ENCODE results near the gene MNAT1. TPM values are rescaled to one million over a fixed set of nuclear protein-coding genes. Genes with fewer than 3 reads are reported as not detected.

Gene MNAT1
- total RNA-seq, 4 donors from 2014 or later, result 32.4 to 48.9 (median 44.6) TPM

DNA sequence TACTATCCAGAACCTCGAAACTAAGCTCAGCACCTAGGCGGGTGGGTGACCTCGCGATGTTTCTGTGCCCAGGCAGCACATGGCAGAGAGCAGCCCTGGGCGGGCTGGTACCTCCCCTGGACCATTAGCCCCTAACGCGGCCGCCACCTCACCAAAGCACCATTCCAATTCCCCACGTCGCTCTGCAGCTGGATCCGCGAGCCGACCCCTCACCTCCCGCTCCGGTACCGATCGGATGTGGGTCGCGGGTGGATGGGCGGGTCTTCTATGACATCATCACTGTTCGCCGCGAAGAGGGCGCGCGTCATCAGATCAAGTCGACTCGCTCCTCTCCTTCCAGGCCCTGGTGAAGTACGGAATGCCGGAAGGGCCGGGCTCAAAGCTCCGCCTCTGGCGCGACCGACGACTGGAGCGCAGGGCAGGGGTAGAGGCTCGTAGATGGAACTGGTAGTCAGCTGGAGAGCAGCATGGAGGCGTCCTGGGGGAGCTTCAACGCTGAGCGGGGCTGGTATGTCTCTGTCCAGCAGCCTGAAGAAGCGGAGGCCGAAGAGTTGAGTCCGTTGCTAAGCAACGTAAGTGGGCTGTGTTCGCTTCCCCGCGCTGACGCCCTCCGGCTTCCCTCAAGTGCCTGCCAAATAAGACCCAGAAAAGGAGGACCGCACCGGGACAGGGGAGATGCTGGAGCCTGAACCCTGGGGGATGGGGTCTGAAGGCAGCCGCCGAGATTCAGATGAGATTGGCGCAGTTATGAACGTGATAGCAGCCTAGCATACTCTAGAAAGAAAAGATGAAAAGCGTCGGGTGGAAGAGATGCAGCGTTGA is 246.5 kb downstream of the MNAT1 start, which contains the start of the genes SLC38A6 and TRMT5:
Gene SLC38A6 (plus strand): TSS at position 435 of the 822 bp plus-strand sequence. CDS start 33 bp downstream, at position 468.
Gene TRMT5 (minus strand): TSS at position 269 of the 822 bp plus-strand sequence. CDS start 106 bp downstream, at position 163.
- 0 to 1% methylated on average over 42 to 59 of the region's 59 CpGs for WGBS, 2 donors
- TF ChIP-seq EP300 (IDR thresholded peaks at IDR 0.05), result peak; percentile 72 to 94
- peak in 1 of 2 donors; percentile 44 for TF ChIP-seq POLR2A (IDR thresholded peaks at IDR 0.05)
- peak in 1 of 5 experiments; percentile 54 for TF ChIP-seq CTCF (IDR thresholded peaks at IDR 0.05)
- Histone ChIP-seq H3K27me3 (no peaks in the 10 kb centered on the region), H3K9me3 (no peaks in the 10 kb centered on the region), H3K36me3 (peaks cover 0 to 20% (median 0%) of the 10 kb centered on the region in 3 donors), H3K4me3 (peak within 1 kb of the TSS; percentile 69 to 93 (median 84)), H3K4me1 (peaks cover 0 to 58% (median 24%) of the 10 kb centered on the region in 4 donors), H3K27ac (peak within 1 kb of the TSS; percentile 77 to 94 (median 86))
- DNase-seq (ENCODE audit: low spot score in 2 of 2), result peak; percentile 89 to 94

DNA sequence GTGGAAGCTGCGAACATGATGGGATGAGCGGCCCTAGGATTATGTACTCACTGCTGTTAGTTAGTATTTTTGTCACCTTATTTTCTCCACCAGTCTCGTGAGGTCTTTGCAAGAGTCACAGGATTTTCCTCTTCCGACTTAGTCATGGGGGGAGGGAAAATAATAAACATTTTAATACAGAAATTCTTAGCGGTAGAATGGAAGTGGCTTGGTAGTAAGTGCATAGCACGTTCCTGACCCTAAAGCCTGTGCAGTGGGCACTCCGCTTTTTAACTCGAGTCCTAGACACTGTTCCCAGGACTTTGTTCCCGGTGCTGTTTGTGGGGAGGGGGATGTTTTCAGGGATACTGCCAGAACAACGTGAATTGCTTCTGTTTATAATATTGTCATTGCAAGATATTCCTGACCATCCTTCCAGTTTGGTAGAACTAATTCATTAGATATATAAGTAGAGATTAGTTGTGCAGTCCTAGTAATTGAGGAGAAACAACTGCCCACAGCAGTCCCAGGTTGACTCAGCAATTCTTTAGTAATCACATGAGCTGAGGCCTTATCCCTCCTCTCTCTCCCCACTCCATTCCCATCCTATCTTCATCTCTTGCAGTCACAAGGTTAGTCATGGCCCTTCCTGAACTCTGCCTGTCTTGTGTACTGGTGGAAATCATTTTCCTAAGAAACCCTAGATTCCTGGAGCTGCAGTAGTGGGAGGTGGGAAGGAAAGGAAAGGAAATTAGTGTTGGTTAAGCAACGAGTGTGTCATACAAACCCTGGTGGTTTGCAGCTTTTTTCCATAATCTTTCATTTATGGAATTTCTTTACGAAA is 247.3 kb downstream of the MNAT1 start:
- peaks cover 0 to 19% (median 0%) of the 10 kb centered on the region in 3 donors for H3K36me3 ChIP-seq
- 11% methylated on average over 12 of the region's 12 CpGs for WGBS, 2 donors
- peak in 1 of 2 donors; percentile 7 for TF ChIP-seq EP300 (IDR thresholded peaks at IDR 0.05)
- TF ChIP-seq POLR2A (IDR thresholded peaks at IDR 0.05), result no peak
- H3K4me3 ChIP-seq, result peak overlapping the region; percentile 69 to 93 (median 84)
- H3K9me3 ChIP-seq, result no peaks in the 10 kb centered on the region
- peak in 1 of 2 donors; percentile 14 for DNase-seq (ENCODE audit: low spot score in 2 of 2)
- H3K27ac ChIP-seq, result peak overlapping the region; percentile 77 to 94 (median 86)
- no peaks in the 10 kb centered on the region for H3K27me3 ChIP-seq
- H3K4me1 ChIP-seq, result peaks cover 0 to 58% (median 24%) of the 10 kb centered on the region in 4 donors

GRCh38 chr14:60984196-60984595 is 249.6 kb downstream of the MNAT1 start:
- Histone ChIP-seq H3K4me3 (no peak overlapping the region), H3K4me1 (peaks cover 0 to 43% (median 19%) of the 10 kb centered on the region in 4 donors), H3K27ac (no peak overlapping the region), H3K36me3 (peaks cover 0 to 42% (median 0%) of the 10 kb centered on the region in 3 donors), H3K9me3 (no peaks in the 10 kb centered on the region), H3K27me3 (no peaks in the 10 kb centered on the region)
- WGBS, 2 donors, result 91 to 95% methylated on average over 1 of the region's 1 CpG
- TF ChIP-seq CTCF (IDR thresholded peaks at IDR 0.05), result no peak
- TF ChIP-seq EP300 (IDR thresholded peaks at IDR 0.05), result no peak
- no peak for TF ChIP-seq POLR2A (IDR thresholded peaks at IDR 0.05)
- no peak for DNase-seq (ENCODE audit: low spot score in 2 of 2)

GRCh38 chr14:60986500-60986899 is 251.9 kb downstream of the MNAT1 start:
- Histone ChIP-seq H3K4me3 (no peak overlapping the region), H3K27me3 (no peaks in the 10 kb centered on the region), H3K36me3 (peaks cover 0 to 65% (median 0%) of the 10 kb centered on the region in 3 donors), H3K4me1 (peaks cover 0 to 30% (median 13%) of the 10 kb centered on the region in 4 donors), H3K27ac (no peak overlapping the region), H3K9me3 (no peaks in the 10 kb centered on the region)
- 94 to 95% methylated on average over 2 of the region's 2 CpGs for WGBS, 2 donors
- no peak for TF ChIP-seq POLR2A (IDR thresholded peaks at IDR 0.05)
- no peak for TF ChIP-seq CTCF (IDR thresholded peaks at IDR 0.05)
- TF ChIP-seq EP300 (IDR thresholded peaks at IDR 0.05), result no peak
- DNase-seq (ENCODE audit: low spot score in 2 of 2), result no peak

DNA sequence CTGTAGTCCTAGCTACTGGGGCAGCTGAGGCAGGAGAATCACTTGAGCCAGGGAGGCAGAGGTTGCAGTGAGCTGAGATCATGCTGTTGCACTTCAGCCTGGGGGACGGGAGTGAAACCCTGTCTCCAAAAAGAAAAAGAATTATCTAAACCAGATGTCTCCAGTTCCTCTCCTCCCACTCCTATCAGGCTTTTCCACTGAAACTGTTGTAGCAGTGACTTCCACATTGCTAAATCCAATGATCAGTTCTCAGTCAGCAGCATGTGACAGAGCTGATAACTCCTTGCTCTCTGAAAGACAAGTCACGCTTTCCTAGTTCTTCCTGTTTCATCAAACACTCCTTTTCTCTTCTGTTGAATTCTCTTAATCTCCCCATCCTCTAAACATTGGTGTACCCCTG is 255.0 kb downstream of the MNAT1 start:
- DNase-seq (ENCODE audit: low spot score in 2 of 2), result no peak
- Histone ChIP-seq H3K4me3 (no peak overlapping the region), H3K36me3 (peaks cover 0 to 93% (median 0%) of the 10 kb centered on the region in 3 donors), H3K4me1 (peaks cover 0 to 7% (median 0%) of the 10 kb centered on the region in 4 donors), H3K9me3 (no peaks in the 10 kb centered on the region), H3K27ac (peak overlapping the region in 1 of 4 donors; percentile 47), H3K27me3 (no peaks in the 10 kb centered on the region)
- TF ChIP-seq POLR2A (IDR thresholded peaks at IDR 0.05), result no peak
- peak in 1 of 2 donors; percentile 55 for TF ChIP-seq EP300 (IDR thresholded peaks at IDR 0.05)
- WGBS, 2 donors, result 68 to 78% methylated on average over 2 of the region's 2 CpGs

Measured in tibial nerve (tissue), 4 donors.